ENCODE data around the gene SLC37A2.

The SLC37A2 gene

GRCh38 chr11:125071435-125071834 lies 8.3 kb downstream of the SLC37A2 start:
- DNase-seq (ENCODE audit: low read depth, low spot score): no peak

DNA sequence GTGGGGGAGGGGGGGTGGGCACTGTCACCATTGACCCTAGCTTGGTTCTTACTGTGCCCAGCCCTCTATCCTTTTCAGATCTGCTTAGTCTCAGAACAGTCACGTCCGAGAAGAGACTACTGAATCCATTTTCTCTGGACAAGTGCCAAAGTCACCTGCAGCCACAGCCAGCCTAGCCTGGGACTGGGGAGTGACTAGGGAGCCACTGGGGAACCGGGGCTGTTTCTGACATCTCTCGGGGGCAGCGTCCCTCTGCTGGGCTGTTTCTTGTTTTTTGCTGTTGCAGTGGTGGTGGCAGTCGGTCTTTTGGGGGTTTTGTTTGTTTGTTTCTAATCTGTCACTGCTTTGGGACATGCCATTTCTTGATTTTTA lies 8.7 kb downstream of the SLC37A2 start:
- DNase-seq (ENCODE audit: low read depth, low spot score): no peak

GRCh38 chr11:125072218-125072960 lies 9.3 kb downstream of the SLC37A2 start:
- no peak for DNase-seq (ENCODE audit: low read depth, low spot score)

GRCh38 chr11:125072961-125073590 lies 10.0 kb downstream of the SLC37A2 start:
- no peak for DNase-seq (ENCODE audit: low read depth, low spot score)

DNA sequence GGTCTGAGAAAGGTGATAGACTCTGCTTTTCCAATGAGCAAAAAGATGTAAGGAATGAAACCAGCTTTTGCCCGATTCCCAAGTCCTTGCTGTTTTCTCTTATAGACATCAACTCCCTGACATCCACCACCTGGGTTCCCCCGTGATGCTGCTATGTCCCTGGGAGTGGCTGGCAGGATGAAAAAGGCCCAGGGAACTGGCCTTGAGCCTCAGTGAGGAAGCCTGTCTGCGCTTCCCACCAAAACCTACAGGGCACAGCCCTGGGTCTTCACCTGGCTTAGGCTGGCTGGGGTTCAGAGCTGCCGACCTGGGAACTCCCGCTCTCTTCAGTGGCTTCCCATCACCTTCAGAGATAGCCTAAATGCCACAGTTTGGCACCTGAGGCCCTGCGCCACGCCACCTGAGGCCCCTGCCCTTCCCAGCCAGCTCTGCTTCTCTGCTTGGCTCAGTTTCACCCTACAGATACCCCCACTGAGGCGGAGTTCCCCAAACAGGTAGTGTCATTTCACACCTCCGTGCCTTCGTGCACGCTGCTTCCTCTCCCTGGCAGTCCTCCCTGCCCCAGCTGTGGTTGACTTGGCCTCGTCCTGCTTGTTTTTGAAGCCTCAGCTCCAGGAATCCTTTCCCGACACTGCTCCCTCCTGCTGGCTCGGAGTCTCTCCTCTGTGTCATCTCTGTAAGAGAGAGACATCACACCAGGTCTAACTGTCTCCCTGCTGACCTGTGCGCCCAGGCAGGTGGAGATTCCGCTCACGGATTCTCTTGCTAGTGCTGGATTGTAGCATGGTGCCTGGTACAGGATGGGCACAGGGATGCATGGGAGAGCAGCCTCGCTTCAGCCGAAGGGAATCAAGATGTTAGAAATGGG lies 10.7 kb downstream of the SLC37A2 start:
- DNase-seq (ENCODE audit: low read depth, low spot score): no peak

GRCh38 chr11:125074511-125075241 lies 11.6 kb downstream of the SLC37A2 start:
- DNase-seq (ENCODE audit: low read depth, low spot score): no peak

- DNase-seq (ENCODE audit: low read depth, low spot score): no peak
Observed at GRCh38 chr11:125075242-125075625, 12.1 kb downstream of the SLC37A2 start.

DNA sequence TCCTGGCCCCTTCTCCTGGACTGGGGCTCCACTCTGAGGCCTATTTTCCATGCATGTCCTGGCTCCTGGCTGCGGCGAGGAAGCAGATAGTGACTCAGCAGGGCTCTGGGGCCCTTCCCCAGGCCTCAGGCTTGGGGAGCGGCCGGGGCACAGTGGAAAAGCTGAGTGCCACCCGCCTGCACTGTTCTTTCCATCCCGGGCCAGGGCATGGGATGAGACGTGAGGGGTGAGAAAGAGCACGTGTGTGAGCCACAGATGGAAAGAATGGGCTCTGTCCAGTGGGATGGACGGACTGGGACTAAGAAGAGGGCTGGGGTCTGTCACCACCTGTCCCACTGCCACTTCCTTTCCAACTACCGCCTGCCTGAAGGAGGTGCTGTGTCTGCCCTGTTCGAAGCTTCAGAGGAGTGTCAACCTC lies 12.8 kb downstream of the SLC37A2 start:
- DNase-seq (ENCODE audit: low read depth, low spot score): no peak

DNA sequence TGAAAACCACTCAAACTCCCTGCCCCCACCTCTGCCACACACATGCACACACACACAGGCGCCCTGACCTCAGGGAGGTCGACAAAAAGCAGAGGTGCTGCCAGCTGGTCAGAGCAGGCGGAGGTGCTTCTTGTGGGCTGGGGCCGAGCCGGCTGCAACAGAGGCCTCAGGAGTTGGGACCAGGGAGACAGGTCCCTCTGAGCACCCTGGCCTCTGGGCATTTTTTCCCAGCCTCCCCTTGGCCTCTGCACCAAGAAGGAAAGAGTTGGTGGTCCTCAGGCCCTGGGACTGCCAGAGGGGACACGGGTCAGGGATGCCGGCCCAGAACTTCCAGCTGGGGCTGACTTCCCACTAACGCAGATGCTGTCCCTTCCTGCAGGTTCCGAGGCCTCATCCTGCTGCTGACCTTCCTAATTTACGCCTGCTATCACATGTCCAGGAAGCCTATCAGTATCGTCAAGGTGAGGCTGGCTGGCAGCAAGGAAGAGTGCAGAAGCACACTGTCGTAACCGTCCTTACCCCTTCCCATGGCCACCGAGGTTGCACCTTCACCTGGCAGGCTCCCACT lies 13.4 kb downstream of the SLC37A2 start:
- DNase-seq (ENCODE audit: low read depth, low spot score): no peak

DNA sequence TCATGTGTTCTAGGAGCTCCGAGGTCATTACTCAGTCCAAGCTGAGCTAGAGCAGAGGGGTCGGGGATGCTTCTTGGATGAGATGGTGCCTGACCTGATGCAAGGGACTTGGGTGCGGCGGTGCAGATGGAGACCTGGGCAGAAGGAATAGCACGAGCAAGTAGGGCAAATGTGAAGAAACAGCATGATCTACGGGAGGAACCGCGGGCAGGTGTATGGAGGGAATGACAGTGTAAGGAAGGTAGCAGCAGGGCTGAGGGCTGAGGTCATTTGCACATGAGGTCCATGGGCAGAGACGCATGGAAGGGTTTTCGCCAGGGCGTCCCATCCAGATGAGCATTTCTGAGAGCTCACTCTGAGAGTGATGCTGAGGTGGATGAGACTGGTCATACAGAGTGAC lies 14.9 kb downstream of the SLC37A2 start:
- DNase-seq (ENCODE audit: low read depth, low spot score): no peak

- DNase-seq (ENCODE audit: low read depth, low spot score): no peak
Observed at GRCh38 chr11:125078516-125079140, 15.5 kb downstream of the SLC37A2 start.

GRCh38 chr11:125079151-125079877 lies 16.2 kb downstream of the SLC37A2 start:
- no peak for DNase-seq (ENCODE audit: low read depth, low spot score)

GRCh38 chr11:125079878-125080530 lies 16.9 kb downstream of the SLC37A2 start:
- DNase-seq (ENCODE audit: low read depth, low spot score): no peak

- no peak for DNase-seq (ENCODE audit: low read depth, low spot score)
Observed at GRCh38 chr11:125080531-125080911, 17.4 kb downstream of the SLC37A2 start.

- no peak for DNase-seq (ENCODE audit: low read depth, low spot score)
Observed at GRCh38 chr11:125081098-125081798, 18.1 kb downstream of the SLC37A2 start.

- DNase-seq (ENCODE audit: low read depth, low spot score): no peak
Observed at GRCh38 chr11:125082040-125082439, 18.9 kb downstream of the SLC37A2 start.

GRCh38 chr11:125082611-125083311 lies 19.7 kb downstream of the SLC37A2 start:
- no peak for DNase-seq (ENCODE audit: low read depth, low spot score)

GRCh38 chr11:125083312-125084056 lies 20.4 kb downstream of the SLC37A2 start:
- DNase-seq (ENCODE audit: low read depth, low spot score): no peak

Data from activated naive CD8-positive, alpha-beta T cell treated with anti-CD3 and anti-CD28 coated beads, Interleukin-2, amount 50 U/mL, for 16 hours (primary cell).